HFF-Myc (cell line): ENCODE data around the gene DENND5B.
A peak's percentile ranks its signal among the peaks of the same experiment; 100 is the strongest.

Experiments used
- DNase-seq: peaks from one replicate; pipeline ENCODE4 v3.0.0-alpha.2; 2011; ENCODE audit warnings: low read depth; ENCODE audit errors: extremely low read depth
- H3K4me3 ChIP-seq: replicated peaks from 2 replicates; pipeline ENCODE4 v1.5.1; 2011; ENCODE audit warnings: low read depth, mild to moderate bottlenecking, control low read depth, low read length
- TF ChIP-seq, protein P1 (sequence below): IDR thresholded peaks from 2 replicates; pipeline ENCODE4 v1.5.1; 2012; ENCODE audit warnings: mild to moderate bottlenecking, low read depth, low read length, control low read depth; ENCODE audit errors: missing control alignments

The DENND5B gene

DNA sequence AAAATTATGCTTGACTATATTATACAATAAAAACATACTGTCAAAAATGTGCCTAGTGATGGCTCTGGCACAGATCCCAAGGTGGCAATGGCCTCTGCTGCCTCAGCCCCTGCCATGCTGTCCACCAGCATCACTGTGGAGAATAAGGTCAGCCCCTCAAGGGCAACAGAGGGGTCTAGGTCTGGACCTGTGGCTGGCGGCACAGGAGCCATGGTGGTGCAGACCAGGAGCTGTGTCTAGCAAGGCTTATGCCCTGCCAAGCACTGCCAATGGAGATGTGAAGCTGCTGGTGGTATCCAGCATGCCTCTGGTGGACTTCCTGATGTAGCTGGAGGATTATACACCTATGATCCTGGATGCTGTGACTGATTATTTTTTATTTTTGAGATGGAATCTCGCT is 125.9 kb downstream of the DENND5B start:
- no peak overlapping the region for H3K4me3 ChIP-seq
- no peak for DNase-seq
- TF ChIP-seq, protein P1, sequence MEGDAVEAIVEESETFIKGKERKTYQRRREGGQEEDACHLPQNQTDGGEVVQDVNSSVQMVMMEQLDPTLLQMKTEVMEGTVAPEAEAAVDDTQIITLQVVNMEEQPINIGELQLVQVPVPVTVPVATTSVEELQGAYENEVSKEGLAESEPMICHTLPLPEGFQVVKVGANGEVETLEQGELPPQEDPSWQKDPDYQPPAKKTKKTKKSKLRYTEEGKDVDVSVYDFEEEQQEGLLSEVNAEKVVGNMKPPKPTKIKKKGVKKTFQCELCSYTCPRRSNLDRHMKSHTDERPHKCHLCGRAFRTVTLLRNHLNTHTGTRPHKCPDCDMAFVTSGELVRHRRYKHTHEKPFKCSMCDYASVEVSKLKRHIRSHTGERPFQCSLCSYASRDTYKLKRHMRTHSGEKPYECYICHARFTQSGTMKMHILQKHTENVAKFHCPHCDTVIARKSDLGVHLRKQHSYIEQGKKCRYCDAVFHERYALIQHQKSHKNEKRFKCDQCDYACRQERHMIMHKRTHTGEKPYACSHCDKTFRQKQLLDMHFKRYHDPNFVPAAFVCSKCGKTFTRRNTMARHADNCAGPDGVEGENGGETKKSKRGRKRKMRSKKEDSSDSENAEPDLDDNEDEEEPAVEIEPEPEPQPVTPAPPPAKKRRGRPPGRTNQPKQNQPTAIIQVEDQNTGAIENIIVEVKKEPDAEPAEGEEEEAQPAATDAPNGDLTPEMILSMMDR: no peak

DNA sequence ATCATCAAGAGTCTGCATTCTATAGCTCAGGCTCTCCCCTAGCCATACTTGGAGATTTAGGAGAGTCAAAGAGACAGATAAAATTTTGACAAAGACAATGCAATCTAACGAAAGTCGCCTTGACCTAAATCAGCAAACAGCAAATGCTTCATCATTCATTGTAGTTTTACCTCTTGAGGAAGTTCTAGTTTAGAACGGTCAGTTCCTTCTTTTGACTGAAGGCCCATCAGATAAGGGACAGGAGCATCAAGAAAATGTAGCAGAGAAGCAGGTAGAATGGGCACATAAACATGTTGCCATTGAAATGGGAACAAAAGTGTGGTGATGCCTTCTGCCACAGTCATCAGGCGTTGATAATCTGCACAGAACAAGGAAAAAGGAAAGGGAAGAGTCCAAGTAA is 130.9 kb downstream of the DENND5B start:
- TF ChIP-seq, protein P1: no peak
- no peak overlapping the region for H3K4me3 ChIP-seq
- DNase-seq: no peak

DNA sequence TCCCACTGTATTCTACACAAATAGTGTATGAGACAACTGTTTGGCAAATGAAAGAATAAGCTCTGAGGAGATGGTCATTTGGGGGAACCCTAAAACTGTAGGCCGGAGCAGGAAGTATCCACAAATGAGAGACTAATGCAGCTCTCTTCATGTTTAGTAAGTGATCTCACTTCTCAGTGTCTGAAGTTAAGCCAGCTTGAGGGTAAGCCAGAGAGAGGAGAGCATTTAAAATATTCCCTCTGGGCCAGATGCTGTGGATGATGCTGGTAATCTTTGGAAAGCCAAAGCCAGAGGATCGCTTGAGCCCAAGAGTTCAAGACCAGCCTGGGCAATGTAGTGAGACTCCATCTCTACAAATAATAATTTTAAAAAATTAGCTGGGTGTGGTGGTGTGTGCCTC is 134.4 kb downstream of the DENND5B start:
- no peak overlapping the region for H3K4me3 ChIP-seq
- TF ChIP-seq, protein P1: no peak
- DNase-seq: no peak

DNA sequence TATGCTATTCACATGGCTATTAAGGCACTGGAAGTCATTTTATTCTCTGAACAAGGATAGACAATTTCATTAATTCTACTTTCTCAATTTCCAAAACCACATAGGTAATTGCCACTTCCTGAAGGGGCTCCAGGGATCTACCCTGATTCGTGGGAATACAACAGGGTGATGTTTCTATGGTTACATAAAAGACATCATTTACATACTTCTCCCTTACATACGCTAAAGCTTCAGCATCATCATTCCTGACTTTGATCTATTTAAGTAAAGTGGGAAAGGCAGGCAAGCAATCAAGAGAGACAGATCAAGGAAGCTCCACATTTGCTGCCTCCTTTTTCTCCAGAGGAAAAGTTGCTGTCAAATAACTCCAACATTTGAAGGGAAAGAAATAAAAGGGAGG is 146.2 kb downstream of the DENND5B start:
- no peak for DNase-seq
- TF ChIP-seq, protein P1: no peak
- no peak overlapping the region for H3K4me3 ChIP-seq

DNA sequence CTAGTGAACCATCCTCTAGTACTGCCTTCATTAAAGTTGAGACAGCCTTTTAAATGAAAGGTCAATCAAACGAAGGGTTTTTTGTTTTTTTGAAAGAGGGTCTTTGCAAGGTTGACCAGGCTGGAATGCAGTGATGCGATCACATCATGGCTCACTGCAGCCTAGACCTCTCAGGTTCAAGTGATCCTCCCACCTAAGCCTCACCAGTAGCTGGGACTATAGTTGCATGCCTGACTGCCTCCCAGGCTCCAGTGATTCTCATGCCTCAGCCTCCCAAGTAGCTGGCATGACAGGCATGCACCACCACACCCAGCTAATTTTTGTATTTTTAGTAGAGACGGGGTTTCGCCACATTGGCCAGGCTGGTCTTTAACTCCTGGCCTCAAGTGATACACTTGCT is 150.3 kb downstream of the DENND5B start:
- no peak for DNase-seq
- no peak overlapping the region for H3K4me3 ChIP-seq
- TF ChIP-seq, protein P1: no peak

DNA sequence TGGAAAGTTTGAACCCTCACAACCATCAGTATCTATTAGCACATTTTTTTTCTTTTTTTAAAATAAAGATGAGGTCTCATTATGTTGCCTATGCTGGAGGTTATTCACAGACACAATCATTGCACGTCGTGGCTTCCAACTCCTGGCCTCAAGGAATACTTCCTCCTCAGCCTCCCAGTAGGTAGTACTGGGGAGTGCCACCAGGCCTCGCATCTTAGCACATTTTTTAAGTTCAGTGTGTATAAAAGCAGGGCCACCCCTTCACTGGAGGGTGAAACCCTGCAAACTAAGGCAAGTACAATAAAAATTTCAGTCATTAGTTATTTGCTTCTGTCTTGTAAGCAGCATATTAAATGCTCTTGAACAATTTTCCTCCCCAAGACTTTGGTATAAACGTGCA is 150.8 kb downstream of the DENND5B start:
- H3K4me3 ChIP-seq: no peak overlapping the region
- TF ChIP-seq, protein P1: no peak
- DNase-seq: no peak

DNA sequence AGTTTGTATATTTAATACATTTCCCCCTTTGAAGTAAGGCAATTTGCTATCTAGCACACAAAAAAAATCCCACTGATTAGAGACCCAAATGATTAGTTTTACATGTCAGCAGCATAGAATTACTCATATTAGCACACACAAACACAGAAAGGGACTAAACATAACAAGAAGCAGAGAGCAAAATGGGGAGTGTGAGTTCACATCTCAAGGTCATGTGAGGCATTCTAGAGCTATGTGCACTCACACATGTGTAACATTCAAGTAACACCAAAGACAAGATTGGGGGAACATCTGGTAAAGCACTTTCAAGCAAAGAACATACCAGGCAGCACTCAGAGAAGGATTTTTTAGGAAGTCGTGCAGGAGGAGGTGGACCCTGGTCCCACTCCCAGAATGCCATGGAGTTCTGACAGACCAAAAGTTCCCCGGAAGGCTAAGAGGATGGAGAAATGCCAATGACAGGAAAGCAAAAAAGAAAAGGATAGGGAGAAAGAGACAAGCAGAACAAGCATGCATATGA is 159.2 kb downstream of the DENND5B start:
- DNase-seq: peak; percentile 14
- TF ChIP-seq, protein P1: no peak
- H3K4me3 ChIP-seq: no peak overlapping the region
